ENCODE measurements around the gene USP37. TPM values are rescaled to one million over a fixed set of nuclear protein-coding genes. Genes with fewer than 3 reads are reported as not detected.

Gene USP37
- total and polyA plus RNA-seq, 2 of the 13 experiments (the other 11 are each of a cell fraction or from before 2014, with no cell fraction given): 6.5 to 30.6 TPM

GRCh38 chr2:218615868-218616315, 47.7 kb upstream of the USP37 start (continued):
- TF ChIP-seq ZNF850 (CRISPR knock-in tag; conservative IDR thresholded peaks at IDR 0.05): no peak
- TF ChIP-seq ZNF598 (CRISPR knock-in tag; IDR thresholded peaks at IDR 0.05; ENCODE audit: borderline replicate concordance): peak; percentile 41; the same call in 1 of the 2 replicates
- TF ChIP-seq, protein P1, sequence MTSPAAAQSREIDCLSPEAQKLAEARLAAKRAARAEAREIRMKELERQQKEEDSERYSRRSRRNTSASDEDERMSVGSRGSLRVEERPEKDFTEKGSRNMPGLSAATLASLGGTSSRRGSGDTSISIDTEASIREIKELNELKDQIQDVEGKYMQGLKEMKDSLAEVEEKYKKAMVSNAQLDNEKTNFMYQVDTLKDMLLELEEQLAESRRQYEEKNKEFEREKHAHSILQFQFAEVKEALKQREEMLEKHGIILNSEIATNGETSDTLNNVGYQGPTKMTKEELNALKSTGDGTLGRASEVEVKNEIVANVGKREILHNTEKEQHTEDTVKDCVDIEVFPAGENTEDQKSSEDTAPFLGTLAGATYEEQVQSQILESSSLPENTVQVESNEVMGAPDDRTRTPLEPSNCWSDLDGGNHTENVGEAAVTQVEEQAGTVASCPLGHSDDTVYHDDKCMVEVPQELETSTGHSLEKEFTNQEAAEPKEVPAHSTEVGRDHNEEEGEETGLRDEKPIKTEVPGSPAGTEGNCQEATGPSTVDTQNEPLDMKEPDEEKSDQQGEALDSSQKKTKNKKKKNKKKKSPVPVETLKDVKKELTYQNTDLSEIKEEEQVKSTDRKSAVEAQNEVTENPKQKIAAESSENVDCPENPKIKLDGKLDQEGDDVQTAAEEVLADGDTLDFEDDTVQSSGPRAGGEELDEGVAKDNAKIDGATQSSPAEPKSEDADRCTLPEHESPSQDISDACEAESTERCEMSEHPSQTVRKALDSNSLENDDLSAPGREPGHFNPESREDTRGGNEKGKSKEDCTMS (CRISPR knock-in tag; conservative IDR thresholded peaks at IDR 0.05): no peak
- no peak for TF ChIP-seq ZSCAN25 (CRISPR knock-in tag; IDR thresholded peaks at IDR 0.05)
- no peak for TF ChIP-seq ZSCAN29 (CRISPR knock-in tag; conservative IDR thresholded peaks at IDR 0.05)
- no peak for TF ChIP-seq PREB (CRISPR knock-in tag; IDR thresholded peaks at IDR 0.05)
- no peak for TF ChIP-seq ZNF432 (CRISPR knock-in tag; IDR thresholded peaks at IDR 0.05; ENCODE audit: borderline replicate concordance)
- no peak for TF ChIP-seq ZNF563 (CRISPR knock-in tag; IDR thresholded peaks at IDR 0.05)
- no peak for TF ChIP-seq ARID2 (CRISPR knock-in tag; IDR thresholded peaks at IDR 0.05; ENCODE audit: borderline replicate concordance)
- TF ChIP-seq, protein P2, sequence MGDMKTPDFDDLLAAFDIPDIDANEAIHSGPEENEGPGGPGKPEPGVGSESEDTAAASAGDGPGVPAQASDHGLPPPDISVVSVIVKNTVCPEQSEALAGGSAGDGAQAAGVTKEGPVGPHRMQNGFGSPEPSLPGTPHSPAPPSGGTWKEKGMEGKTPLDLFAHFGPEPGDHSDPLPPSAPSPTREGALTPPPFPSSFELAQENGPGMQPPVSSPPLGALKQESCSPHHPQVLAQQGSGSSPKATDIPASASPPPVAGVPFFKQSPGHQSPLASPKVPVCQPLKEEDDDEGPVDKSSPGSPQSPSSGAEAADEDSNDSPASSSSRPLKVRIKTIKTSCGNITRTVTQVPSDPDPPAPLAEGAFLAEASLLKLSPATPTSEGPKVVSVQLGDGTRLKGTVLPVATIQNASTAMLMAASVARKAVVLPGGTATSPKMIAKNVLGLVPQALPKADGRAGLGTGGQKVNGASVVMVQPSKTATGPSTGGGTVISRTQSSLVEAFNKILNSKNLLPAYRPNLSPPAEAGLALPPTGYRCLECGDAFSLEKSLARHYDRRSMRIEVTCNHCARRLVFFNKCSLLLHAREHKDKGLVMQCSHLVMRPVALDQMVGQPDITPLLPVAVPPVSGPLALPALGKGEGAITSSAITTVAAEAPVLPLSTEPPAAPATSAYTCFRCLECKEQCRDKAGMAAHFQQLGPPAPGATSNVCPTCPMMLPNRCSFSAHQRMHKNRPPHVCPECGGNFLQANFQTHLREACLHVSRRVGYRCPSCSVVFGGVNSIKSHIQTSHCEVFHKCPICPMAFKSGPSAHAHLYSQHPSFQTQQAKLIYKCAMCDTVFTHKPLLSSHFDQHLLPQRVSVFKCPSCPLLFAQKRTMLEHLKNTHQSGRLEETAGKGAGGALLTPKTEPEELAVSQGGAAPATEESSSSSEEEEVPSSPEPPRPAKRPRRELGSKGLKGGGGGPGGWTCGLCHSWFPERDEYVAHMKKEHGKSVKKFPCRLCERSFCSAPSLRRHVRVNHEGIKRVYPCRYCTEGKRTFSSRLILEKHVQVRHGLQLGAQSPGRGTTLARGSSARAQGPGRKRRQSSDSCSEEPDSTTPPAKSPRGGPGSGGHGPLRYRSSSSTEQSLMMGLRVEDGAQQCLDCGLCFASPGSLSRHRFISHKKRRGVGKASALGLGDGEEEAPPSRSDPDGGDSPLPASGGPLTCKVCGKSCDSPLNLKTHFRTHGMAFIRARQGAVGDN (CRISPR knock-in tag; IDR thresholded peaks at IDR 0.05): peak; percentile 45; the same call in 1 of the 2 replicates
- TF ChIP-seq ZNF816 (CRISPR knock-in tag; IDR thresholded peaks at IDR 0.05; ENCODE audit: borderline replicate concordance): no peak
- TF ChIP-seq NFKBIZ (CRISPR knock-in tag; IDR thresholded peaks at IDR 0.05): no peak
- no peak for TF ChIP-seq MTF2 (CRISPR knock-in tag; IDR thresholded peaks at IDR 0.05; ENCODE audit: borderline replicate concordance)
- TF ChIP-seq ZNF230 (CRISPR knock-in tag; IDR thresholded peaks at IDR 0.05): no peak
- 0 out of 2 replicates have a peak, but pooled peaks have one; percentile 36 for TF ChIP-seq HNF1B (CRISPR knock-in tag; IDR thresholded peaks at IDR 0.05)
- TF ChIP-seq ZNF234 (CRISPR knock-in tag; conservative IDR thresholded peaks at IDR 0.05): no peak
- TF ChIP-seq FOSL2 (CRISPR knock-in tag; IDR thresholded peaks at IDR 0.05): 0 out of 2 replicates have a peak, but pooled peaks have one; percentile 6
- TF ChIP-seq SOX5 (CRISPR knock-in tag; IDR thresholded peaks at IDR 0.05; ENCODE audit: borderline replicate concordance): no peak
- no peak for TF ChIP-seq NFIC (IDR thresholded peaks at IDR 0.05; ENCODE audit: low read length)
- no peak for TF ChIP-seq CENPX (CRISPR knock-in tag; IDR thresholded peaks at IDR 0.05)

All from HepG2 (cell line).